T47D (cell line): Measurements from ENCODE around the gene NTN3.

Source experiments
- DNase-seq, 2 experiments: peaks; one replicate each; pipeline versions ENCODE4 v3.0.0 to v3.0.0-alpha.2; 2011 to 2012; ENCODE audit warnings: low read depth in 1 of 2, low spot score in 1 of 2
- JUND ChIP-seq: IDR thresholded peaks from 2 replicates; pipeline ENCODE4 v1.6.1; 2012; ENCODE audit warnings: low read depth
- in situ Hi-C: cut with HindIII; loops from 2 replicates; pipeline ENCODE4 v1.10.0; 2016; ENCODE audit warnings: low sequenced_read_pairs, low pct_unique_long_range_greater_than_20kb

The NTN3 gene

GRCh38 chr16:2514333-2515179 is 43.5 kb downstream of the NTN3 start:
- no peak for DNase-seq
- no peak for TF ChIP-seq JUND
- in situ Hi-C loops: no loop called here

- in situ Hi-C loops: no loop called here
- DNase-seq: no peak
- no peak for TF ChIP-seq JUND
These were observed 44.2 kb downstream of the NTN3 start for GRCh38 chr16:2515180-2515851.

GRCh38 chr16:2516391-2517240 is 45.5 kb downstream of the NTN3 start:
- no peak for DNase-seq
- in situ Hi-C loops: no loop called here
- TF ChIP-seq JUND: no peak

- no peak for DNase-seq
- in situ Hi-C loops: no loop called here
- TF ChIP-seq JUND: no peak
These were observed 47.0 kb downstream of the NTN3 start for GRCh38 chr16:2517954-2518605.

- TF ChIP-seq JUND: no peak
- in situ Hi-C loops: no loop called here
- DNase-seq: no peak
These were observed 48.0 kb downstream of the NTN3 start for GRCh38 chr16:2518823-2519710.

GRCh38 chr16:2519711-2520080 is 48.6 kb downstream of the NTN3 start:
- in situ Hi-C loops: no loop called here
- DNase-seq: no peak
- TF ChIP-seq JUND: no peak

- in situ Hi-C loops: no loop called here
- TF ChIP-seq JUND: no peak
These were observed 49.1 kb downstream of the NTN3 start, which contains the start of gene AMDHD2 for GRCh38 chr16:2520097-2520783. AMDHD2 (plus strand) TSS chr16:2520371; CDS start chr16:2520459, 88 bp downstream.

GRCh38 chr16:2520784-2521531 is 49.9 kb downstream of the NTN3 start:
- DNase-seq: no peak
- in situ Hi-C loops: no loop called here
- no peak for TF ChIP-seq JUND

More at GRCh38 chr16:2520097-2520783, 49.1 kb downstream of the NTN3 start, which contains the start of gene AMDHD2:
- peak; percentile 95 to 97 for DNase-seq
